ENCODE data around the gene NDUFS2.
A peak's percentile ranks its signal among the peaks of the same experiment; 100 is the strongest.

NDUFS2 gene

GRCh38 chr1:161159913-161160243 is 42.3 kb upstream of the NDUFS2 start:
- H3K4me3 ChIP-seq (ENCODE audit: low read depth, low read length), result peak overlapping the region; percentile 85
- TF ChIP-seq CTCF (IDR thresholded peaks at IDR 0.05; ENCODE audit: low read depth, low read length), result no peak

- TF ChIP-seq CTCF (IDR thresholded peaks at IDR 0.05; ENCODE audit: low read depth, low read length), result no peak
- H3K4me3 ChIP-seq (ENCODE audit: low read depth, low read length), result no peak overlapping the region; the same call in 1 of the 2 replicates
These were observed 41.5 kb upstream of the NDUFS2 start for GRCh38 chr1:161160671-161161145.

- no peak overlapping the region for H3K4me3 ChIP-seq (ENCODE audit: low read depth, low read length)
- TF ChIP-seq CTCF (IDR thresholded peaks at IDR 0.05; ENCODE audit: low read depth, low read length), result no peak
These were observed 40.5 kb upstream of the NDUFS2 start for GRCh38 chr1:161161652-161162051.

GRCh38 chr1:161162052-161162451 is 40.1 kb upstream of the NDUFS2 start:
- H3K4me3 ChIP-seq (ENCODE audit: low read depth, low read length), result no peak overlapping the region
- no peak for TF ChIP-seq CTCF (IDR thresholded peaks at IDR 0.05; ENCODE audit: low read depth, low read length)

- H3K4me3 ChIP-seq (ENCODE audit: low read depth, low read length), result no peak overlapping the region
- TF ChIP-seq CTCF (IDR thresholded peaks at IDR 0.05; ENCODE audit: low read depth, low read length), result no peak
These were observed 39.4 kb upstream of the NDUFS2 start for GRCh38 chr1:161162806-161163205.

- no peak overlapping the region for H3K4me3 ChIP-seq (ENCODE audit: low read depth, low read length)
- no peak for TF ChIP-seq CTCF (IDR thresholded peaks at IDR 0.05; ENCODE audit: low read depth, low read length)
These were observed 38.4 kb upstream of the NDUFS2 start for GRCh38 chr1:161163793-161164192.

- H3K4me3 ChIP-seq (ENCODE audit: low read depth, low read length), result peak overlapping the region; percentile 69
- TF ChIP-seq CTCF (IDR thresholded peaks at IDR 0.05; ENCODE audit: low read depth, low read length), result no peak
These were observed 37.1 kb upstream of the NDUFS2 start for GRCh38 chr1:161164901-161165610.

Measured in WI38 (cell line).